GM19099 (cell line): ENCODE measurements around the gene UMOD.

Source experiments
- POLR2A ChIP-seq: IDR thresholded peaks from 3 replicates; pipeline ENCODE4 v1.6.1; 2011; ENCODE audit warnings: low read depth; ENCODE audit not compliant: insufficient read length; ENCODE audit errors: extremely low read depth

UMOD gene

DNA sequence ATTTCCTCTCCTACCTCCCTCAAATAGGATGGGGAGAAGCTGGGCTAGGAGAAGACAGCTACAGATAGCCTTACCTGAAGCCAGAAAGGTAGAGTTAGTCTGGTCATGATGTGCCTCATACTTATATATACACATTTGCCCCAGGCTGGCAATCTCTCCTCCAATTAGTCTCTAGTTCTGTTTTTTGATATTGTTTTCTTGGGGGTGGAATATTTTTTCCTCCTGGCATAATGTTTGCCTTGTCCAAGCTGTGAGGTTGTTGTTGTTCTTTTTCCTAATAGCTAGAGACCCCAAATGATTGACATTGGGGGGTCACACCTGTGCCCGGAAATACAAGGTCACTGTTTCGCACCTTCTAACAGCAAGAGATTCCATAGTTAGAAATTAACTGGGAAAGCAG lies at the start of gene UMOD:
TSS of gene UMOD (minus strand) at position 101 of the 400 bp plus-strand sequence. CDS start 1,978 bp downstream, outside the sequence.
- TF ChIP-seq POLR2A, result no peak

DNA sequence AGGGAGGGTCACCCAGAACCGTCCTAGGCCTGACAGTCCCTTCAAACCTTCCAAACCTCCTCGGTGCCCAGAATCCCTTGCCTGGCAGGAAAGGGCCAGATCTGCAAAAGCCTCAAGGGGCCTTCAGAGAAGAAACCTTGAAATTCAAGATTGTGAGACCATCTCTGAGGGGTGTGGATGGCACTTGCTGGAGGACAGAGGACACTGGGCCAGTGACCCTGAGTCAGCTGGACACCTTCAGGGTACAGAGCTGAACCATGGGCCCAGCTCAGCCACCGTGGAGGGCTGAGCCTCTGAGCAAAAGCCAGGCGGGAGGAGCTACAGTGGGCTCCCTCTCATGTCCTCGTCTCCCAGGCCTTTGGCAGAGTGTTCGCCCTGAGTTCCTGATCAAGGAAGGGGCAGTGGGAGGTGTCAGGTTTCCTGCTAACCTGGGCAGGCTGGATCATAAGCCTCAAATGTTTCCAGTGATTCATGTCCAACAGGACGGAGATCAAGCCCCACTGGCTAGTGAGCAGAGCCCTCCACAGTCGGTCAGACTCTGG lies 49.0 kb upstream of the UMOD start:
- TF ChIP-seq POLR2A, result no peak

DNA sequence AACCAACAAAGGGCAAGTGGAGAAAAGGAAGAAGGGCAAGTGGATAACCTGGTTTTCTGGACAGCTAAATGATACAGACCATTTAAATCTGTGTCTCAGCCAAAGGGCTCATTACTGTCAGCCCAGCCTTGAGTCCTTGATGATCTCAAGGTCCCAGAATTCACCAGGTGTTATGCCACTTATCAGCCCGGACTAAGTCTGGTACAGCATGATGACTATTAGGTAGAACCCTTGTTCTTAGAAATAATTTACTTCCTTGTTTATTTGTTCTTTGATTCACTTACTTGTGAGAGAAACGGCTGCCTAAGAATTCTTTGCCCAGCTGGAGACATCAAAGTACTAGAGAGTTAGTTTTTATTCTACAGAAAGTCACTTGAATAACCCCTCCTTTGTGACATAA lies 48.6 kb upstream of the UMOD start:
- TF ChIP-seq POLR2A, result no peak

DNA sequence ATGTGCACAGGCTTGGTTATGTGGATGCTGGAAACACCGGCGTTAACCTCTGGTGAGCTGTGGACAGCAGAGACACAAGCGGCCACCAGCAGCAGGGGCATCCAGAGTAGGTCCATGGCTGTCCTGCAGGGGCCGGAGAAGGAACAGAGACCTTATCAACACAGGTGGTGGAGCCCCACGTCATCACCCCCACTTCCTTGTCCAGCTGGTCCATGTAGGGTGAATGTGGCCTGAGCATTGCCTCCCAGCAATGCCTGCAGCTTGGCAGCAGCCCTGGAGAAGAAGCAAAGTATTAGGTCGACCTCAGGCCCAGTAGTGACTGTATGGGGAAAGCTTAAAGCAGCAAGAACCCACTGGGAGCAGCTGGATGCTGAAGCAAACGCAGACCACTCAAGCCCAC lies 46.7 kb upstream of the UMOD start:
- TF ChIP-seq POLR2A, result no peak

DNA sequence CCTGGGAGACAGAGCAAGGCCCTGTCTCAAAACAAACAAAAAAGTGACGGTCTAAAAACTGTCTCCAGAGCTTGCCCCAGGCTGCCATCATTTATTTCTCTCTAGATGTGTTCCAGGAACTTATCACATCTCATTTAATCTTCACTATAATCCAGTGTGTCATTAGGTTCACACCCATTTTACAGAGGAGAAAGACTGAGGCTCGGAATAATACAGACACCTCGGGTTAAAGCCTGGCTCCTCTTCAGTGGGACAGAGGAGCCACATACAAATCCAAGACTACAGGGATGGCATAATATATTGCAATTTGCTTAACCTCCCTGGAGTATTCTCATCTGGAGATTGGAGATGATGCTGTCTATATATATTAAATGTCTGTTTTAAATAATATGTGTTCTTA lies 46.1 kb upstream of the UMOD start:
- no peak for TF ChIP-seq POLR2A

DNA sequence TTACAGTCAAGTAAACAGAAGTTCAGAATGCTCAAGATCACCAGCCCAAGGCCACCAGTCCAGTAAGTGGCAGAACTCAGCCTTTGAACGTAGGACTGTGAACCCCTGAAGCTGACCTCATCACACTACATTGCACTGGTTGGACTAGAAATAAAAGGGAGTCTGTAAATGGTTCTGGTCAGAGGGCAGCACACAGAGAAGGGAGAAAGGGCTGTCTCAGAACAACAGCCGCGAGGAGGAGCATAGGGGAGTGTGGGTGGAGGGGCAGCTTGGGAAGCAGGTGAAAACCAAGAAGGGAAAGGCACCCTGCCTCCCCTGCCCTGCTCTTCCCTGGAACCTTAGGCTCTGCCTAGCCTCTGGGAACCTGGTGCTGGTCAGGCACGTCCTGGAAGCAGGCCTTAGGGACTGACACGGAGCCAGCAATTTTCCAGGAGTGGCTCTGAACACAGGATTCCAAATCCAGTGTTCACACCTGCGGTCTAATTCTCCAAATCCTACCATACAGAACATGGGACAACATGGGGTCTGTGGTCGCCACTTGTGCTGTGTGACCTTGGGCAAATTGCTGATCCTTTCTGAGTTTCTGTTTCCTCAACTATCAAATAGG lies 45.1 kb upstream of the UMOD start:
- no peak for TF ChIP-seq POLR2A

DNA sequence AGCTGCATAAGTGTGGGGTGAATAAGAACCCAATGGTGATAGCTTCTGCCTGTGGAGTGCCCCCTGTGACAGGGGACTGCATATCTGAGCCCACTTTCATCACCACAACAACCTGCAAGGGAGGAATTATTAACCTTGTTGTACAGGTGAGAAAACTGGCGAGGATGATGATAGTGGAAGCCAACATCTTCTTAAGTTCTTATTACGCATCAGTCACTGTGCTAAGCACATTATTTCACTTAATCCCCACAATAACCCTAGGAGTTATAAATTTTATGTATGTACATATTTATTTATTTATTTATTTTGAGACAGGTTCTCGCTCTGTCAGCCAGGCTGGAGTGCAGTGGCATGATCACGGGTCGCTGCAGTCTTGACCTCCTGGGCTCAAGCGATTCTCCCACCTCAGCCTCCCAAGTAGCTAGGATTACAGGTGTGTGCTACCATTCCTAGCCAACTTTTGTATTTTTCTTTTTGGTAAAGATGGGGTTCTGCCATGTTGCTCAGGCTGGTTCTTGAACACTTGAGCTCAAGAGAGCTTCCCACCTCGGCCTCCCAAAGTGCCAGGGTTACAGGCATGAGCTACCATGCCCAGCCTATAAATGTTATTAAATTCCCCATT lies 44.4 kb upstream of the UMOD start:
- no peak for TF ChIP-seq POLR2A

DNA sequence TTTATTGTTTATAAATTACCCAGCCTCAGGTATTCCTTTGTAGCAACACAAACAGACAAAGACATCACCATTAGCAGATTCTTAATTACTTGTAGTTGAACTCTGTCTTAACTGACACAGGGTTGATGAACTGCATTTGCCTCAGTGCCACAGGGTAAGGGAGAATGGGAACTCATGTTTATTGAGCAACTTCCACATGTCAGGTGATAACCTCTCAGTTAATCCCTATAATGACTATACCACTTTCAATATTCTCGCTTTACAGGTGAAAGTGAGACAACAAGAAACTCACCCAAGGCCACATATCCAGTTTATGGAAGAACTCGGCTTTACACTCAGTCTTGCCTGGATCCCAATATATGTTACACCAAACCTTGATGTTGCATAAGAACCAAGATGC lies 43.4 kb upstream of the UMOD start:
- TF ChIP-seq POLR2A, result no peak

DNA sequence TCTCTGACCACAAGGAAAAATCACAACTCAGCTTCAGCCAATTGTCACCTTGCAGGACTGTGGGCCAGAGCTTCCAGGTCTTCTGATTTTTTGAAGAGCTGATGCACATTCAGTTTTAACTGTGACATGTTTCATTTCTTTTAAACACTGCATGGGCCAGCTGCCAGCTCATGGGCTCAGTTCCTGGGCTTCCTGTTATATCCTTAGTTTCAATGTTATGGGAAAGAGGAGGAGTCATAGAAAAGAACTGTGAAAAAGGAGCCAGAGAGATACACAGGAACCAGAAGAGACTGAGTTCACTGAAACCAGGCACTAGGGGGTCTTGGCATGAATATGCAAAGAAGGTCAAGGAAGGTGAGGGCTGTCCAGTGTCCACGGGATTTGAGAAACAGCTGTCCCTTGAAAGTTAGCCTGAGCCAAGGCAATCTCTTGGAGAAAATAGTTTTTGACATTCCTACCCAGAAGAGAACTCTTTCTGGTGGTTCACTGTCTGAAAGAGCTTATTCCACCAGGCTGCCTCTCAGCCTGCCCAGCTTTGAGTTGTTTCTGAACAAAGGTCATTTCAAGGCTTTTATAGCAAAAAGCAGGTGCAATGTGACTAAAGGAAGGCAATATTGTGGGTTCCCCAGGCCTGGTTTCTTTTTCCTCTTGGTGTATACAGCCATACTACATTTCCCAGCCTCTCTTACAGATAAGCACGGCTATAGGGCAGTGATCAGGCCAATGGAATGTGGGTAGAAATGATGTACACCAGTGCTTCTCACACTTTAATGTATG lies 41.5 kb upstream of the UMOD start:
- no peak for TF ChIP-seq POLR2A

DNA sequence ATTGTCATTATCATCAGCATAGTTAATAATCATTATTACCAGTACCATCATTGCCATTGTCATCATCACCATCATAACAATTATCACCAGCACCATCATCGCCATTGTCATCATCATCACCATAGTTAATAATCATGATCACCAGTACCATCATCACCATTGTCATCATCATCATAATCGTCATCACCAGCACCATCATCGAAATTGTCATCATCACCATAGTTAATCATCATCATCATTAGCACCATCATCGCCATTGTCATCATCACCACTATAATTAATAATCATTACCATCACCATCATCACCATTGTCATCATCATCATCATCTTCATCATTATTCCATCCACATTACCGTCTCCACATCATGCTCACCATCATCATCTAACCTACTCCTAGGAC lies 38.5 kb upstream of the UMOD start:
- no peak for TF ChIP-seq POLR2A

DNA sequence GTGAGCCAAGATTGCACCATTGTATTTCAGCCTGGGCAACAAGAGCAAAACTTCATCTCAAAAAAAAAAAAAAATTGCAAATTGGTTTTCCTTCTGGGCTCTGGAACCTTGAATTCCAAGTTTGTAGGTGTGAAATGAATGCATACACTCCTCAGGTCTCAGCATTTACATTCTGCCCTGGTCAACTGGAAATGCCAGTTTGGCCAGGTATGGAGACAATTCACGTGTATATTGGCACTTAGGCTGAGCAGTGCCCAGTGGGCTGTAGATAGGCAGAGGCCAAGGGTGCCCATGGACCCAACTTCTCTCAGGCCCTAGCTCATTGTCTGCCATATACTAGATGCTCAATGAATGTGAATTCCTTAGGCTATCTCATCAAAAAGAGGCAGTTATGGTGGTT lies 36.3 kb upstream of the UMOD start:
- no peak for TF ChIP-seq POLR2A

DNA sequence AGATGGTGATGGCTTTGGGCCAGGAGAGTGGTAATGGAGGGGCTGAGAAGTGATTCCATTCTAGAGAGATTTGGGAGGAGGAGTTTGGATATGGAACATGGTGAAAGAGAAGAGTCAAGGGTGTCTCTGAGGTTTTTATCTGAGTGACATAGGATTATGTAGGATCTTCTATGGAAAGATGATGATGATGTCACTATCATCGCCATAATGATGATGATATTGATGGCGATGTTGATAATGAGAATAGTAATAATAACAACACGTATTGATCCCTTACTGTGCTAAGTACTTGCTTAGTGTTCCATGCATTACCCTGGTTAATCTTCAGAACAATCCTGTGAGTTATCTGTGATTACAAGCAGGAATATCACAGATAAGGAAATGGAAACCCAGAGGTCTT lies 35.5 kb upstream of the UMOD start:
- TF ChIP-seq POLR2A, result no peak

DNA sequence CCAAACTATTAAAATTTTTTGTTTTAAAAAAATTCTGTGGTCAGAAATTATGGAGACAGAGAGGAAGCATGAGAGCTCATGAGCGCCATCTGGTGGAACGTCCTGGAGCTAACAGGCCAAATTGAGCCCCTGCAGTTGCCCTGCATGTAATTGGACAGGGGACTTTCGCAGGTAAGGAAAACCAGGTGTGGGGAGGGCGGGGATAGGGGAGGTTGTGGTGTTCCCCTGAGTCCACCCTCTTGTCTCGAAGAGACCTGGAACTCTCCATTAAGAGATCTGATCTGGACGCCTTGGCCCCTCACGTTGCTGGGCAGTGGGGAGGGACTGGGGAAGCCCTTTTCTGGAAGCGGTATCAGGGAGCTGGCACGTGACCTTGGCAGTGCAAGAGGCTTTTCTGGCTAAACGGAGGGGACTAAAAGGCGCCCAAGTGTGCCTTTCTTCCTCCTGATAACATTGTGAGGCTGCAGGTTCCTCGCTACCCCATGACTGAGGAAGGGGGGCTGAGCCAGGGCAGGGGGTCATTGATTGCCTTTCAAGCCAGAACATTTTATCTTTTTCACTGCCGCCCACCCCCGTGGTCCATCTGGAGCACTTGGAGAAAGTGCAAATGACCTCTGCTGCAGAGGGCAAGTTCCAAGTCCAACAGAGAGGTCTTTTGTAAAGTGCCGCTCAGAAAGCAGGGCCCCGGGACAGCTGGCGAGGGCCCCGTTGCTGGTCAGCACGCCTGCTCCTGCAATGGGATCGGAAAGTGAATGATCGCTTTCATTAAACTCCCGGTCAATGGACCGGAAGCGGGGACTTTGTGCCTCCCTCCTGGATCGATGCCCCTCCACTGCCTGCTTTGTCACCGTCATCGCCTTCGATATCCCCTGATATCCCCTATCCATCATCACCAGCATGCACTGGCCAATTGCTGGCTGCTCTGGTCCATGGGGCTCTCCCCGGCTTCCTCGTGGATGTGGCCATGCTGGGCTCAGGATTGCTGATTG lies 33.6 kb upstream of the UMOD start:
- no peak for TF ChIP-seq POLR2A

DNA sequence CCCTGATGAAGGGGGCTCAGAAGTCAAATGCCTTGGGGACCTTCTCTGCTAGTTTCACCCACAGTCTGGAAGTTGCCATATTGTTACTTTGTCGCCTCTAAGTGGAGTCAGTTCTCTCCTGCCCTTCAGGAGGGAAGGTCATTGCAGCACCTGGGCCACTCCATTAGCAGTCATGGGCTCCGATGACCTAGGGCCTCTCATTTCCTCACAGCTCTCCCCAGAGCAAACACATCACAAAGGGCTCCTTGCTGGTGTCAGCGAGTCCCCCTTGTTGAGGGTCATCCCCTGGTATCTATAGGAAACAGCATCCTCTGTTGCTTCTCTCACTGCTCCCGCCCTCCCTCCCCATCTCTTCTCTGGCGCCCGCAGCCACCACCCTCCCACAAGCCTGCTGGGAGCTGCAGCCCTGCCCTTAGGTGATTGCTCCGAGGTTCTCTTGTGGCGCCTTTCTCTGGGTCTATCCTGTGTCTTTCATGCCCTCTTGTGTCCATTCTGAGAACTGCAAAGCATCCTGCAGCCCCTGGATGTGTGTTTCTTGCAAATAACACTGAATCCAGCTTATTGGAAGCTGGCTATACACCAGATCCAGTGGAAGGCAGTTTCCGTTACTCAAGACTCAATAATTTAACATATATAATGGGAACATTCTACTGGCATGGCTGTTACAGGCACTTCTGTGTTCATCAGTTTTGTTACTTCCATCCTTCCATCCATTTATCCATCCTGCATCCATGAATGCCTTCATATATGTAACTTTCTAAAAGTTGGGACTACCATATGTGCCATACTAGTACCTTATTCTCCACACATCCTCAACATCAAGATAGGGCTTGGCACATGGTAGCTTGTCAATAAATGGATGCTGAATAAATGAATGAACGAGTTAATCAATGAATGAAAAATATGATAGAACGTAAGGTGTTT lies 30.9 kb upstream of the UMOD start:
- TF ChIP-seq POLR2A, result no peak
